ENCODE data around the gene CD34. TPM values are rescaled to one million over a fixed set of nuclear protein-coding genes. Genes with fewer than 3 reads are reported as not detected.

Gene CD34
- total and polyA plus RNA-seq, 2 experiments from 2014 or later: 0.27 to 0.29 TPM

DNA sequence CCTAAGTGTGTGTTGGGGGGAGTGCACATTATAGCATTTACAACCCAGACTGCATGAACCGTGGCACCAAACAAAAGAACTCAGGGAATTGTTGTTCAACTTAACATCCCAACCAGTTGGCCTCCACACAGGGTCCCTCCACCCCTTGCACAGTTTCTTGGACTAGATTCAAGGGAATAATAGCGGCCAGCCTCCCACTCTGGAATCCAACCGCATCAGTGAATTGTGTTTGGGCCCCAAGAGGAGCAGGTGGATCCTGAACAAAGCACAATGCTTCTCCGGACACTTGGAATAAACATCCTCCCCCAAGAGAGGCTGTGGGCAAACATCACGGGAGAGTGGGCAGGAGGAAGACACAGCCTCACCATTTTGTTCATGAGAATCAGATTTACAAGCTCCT lies 18.2 kb downstream of the CD34 start:
- no peak for DNase-seq (ENCODE audit: low read depth in 1 of 2, low spot score in 1 of 2)
- Histone ChIP-seq H3K27me3 (peaks cover 5% of the 10 kb centered on the region), H3K4me3 (no peak overlapping the region), H3K4me1 (ENCODE audit: low read depth) (no peaks in the 10 kb centered on the region), H3K9me3 (ENCODE audit: low read depth) (no peaks in the 10 kb centered on the region), H3K36me3 (no peaks in the 10 kb centered on the region), H3K27ac (no peak overlapping the region)
- TF ChIP-seq, protein P1, sequence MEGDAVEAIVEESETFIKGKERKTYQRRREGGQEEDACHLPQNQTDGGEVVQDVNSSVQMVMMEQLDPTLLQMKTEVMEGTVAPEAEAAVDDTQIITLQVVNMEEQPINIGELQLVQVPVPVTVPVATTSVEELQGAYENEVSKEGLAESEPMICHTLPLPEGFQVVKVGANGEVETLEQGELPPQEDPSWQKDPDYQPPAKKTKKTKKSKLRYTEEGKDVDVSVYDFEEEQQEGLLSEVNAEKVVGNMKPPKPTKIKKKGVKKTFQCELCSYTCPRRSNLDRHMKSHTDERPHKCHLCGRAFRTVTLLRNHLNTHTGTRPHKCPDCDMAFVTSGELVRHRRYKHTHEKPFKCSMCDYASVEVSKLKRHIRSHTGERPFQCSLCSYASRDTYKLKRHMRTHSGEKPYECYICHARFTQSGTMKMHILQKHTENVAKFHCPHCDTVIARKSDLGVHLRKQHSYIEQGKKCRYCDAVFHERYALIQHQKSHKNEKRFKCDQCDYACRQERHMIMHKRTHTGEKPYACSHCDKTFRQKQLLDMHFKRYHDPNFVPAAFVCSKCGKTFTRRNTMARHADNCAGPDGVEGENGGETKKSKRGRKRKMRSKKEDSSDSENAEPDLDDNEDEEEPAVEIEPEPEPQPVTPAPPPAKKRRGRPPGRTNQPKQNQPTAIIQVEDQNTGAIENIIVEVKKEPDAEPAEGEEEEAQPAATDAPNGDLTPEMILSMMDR (IDR thresholded peaks at IDR 0.05; ENCODE audit: low read depth, low read length): no peak

DNA sequence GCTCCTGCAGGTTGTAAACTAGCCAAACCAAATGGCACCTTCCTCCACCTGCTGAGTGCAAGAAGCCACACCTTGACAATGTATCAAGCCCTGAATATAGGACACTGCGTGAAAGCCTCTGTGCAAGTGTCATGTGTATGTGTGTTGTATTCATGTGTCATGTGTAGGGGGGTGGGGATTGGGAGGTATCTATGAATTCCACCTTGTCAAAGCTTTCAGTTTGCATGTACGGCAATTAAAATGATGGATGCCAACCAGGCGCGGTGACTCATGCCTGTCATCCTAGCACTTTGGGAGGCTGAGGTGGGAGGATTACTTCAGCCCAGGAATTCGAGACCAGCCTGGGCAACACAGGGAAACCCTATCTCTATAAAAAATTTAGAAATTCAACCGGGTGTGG lies 19.8 kb downstream of the CD34 start:
- Histone ChIP-seq H3K27ac (no peak overlapping the region), H3K4me1 (ENCODE audit: low read depth) (no peaks in the 10 kb centered on the region), H3K9me3 (ENCODE audit: low read depth) (no peaks in the 10 kb centered on the region), H3K27me3 (peaks cover 4% of the 10 kb centered on the region), H3K36me3 (no peaks in the 10 kb centered on the region), H3K4me3 (no peak overlapping the region)
- DNase-seq (ENCODE audit: low read depth in 1 of 2, low spot score in 1 of 2): no peak
- TF ChIP-seq, protein P1 (IDR thresholded peaks at IDR 0.05; ENCODE audit: low read depth, low read length): no peak

DNA sequence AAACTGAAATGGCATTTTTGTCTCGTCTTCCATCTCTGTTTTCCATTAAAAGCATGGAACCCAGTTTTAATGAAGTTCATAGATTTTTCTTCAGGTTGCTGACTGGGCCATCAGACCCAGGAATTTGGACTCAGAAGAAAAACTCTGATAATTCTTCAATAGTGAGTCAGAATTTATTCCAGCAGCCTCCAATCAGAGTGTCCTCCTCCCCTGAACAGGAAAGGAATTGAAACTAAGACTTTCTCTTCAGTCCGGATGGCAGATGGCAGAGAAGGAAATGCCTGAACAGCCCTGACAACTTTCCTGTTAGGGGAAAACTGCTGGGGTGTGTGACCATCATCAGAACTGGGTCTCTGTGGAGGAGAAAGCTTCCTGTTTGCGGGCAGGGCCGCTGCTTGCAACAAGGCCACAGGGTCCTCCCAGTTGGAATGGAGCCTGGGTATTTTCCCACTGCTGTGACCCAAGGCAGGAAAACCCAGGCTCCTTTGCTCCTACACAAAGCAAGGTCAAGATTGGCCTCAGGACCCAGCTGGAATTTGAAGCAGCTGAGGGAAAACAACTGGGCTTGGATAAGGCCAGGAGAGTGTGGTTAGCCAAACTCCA lies 20.7 kb downstream of the CD34 start:
- no peaks in the 10 kb centered on the region for H3K4me1 ChIP-seq (ENCODE audit: low read depth)
- DNase-seq (ENCODE audit: low read depth in 1 of 2, low spot score in 1 of 2): peak in 1 of 2 donors; percentile 98
- H3K27me3 ChIP-seq: no peaks in the 10 kb centered on the region
- no peaks in the 10 kb centered on the region for H3K9me3 ChIP-seq (ENCODE audit: low read depth)
- H3K27ac ChIP-seq: no peak overlapping the region
- no peaks in the 10 kb centered on the region for H3K36me3 ChIP-seq
- no peak overlapping the region for H3K4me3 ChIP-seq
- TF ChIP-seq, protein P1 (IDR thresholded peaks at IDR 0.05; ENCODE audit: low read depth, low read length): no peak

DNA sequence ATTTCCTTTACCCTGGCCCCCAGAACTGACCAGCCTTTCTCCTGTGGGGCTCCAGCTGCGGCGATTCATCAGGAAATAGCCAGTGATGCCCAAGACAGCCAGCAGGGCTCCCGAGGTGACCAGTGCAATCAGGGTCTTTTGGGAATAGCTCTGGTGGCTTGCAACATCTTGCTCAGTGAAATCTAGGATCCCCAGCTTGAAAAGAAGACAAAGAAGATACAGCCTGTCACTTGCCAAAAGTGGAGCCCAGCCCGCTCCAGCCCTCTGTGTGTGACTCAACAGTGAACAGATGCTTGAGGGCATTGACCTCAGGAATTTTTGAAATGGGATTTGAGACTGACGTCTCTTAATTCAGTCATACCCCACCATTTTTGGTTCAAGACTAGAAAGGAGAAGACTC lies 22.3 kb downstream of the CD34 start:
- Histone ChIP-seq H3K4me3 (no peak overlapping the region), H3K4me1 (ENCODE audit: low read depth) (no peaks in the 10 kb centered on the region), H3K9me3 (ENCODE audit: low read depth) (no peaks in the 10 kb centered on the region), H3K36me3 (no peaks in the 10 kb centered on the region), H3K27me3 (no peaks in the 10 kb centered on the region), H3K27ac (no peak overlapping the region)
- TF ChIP-seq, protein P1 (IDR thresholded peaks at IDR 0.05; ENCODE audit: low read depth, low read length): peak; percentile 27
- DNase-seq (ENCODE audit: low read depth in 1 of 2, low spot score in 1 of 2): peak in 1 of 2 donors; percentile 73

DNA sequence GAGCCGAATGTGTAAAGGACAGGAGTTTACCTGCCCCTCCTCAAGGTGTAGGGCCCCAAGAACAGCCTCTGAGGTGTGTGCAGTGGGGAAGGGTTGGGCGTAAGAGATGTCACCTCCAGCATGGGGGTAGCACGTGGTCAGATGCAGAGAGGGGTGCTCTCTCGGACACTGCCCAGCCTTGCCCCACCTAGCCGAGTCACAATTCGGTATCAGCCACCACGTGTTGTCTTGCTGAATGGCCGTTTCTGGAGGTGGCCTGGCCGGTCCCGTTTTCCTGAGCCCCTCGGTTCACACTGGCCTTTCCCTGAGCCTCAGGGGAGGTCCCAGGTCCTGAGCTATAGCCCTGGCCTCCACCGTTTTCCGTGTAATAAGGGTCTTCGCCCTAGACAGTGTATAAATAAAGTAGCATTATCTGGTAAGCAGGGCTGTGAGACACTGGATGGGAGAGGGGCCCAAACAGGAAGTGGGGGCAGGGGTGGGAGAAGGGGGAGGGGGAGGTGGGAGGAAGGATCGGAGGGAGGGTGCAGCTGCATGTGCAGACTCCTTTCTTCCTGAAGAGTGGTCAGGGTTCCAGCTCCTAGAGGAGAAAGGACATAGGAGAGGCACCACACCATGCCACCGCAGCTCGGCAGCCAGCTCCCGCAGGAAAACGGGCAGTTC lies 23.3 kb downstream of the CD34 start:
- DNase-seq (ENCODE audit: low read depth in 1 of 2, low spot score in 1 of 2): no peak

More for the DNA sequence above, 23.3 kb downstream of the CD34 start:
- H3K4me1 ChIP-seq (ENCODE audit: low read depth): no peaks in the 10 kb centered on the region
- no peaks in the 10 kb centered on the region for H3K36me3 ChIP-seq
- H3K9me3 ChIP-seq (ENCODE audit: low read depth): no peaks in the 10 kb centered on the region
- no peak overlapping the region for H3K27ac ChIP-seq
- no peaks in the 10 kb centered on the region for H3K27me3 ChIP-seq
- H3K4me3 ChIP-seq: no peak overlapping the region
- TF ChIP-seq, protein P1 (IDR thresholded peaks at IDR 0.05; ENCODE audit: low read depth, low read length): no peak

Data from cardiac muscle cell (in vitro differentiated cells and primary cell).